ENCODE measurements around the gene USP25. TPM values are rescaled to one million over a fixed set of nuclear protein-coding genes. Genes with fewer than 3 reads are reported as not detected.

USP25 gene
- polyA plus RNA-seq, 1 experiment = 35.3 TPM

DNA sequence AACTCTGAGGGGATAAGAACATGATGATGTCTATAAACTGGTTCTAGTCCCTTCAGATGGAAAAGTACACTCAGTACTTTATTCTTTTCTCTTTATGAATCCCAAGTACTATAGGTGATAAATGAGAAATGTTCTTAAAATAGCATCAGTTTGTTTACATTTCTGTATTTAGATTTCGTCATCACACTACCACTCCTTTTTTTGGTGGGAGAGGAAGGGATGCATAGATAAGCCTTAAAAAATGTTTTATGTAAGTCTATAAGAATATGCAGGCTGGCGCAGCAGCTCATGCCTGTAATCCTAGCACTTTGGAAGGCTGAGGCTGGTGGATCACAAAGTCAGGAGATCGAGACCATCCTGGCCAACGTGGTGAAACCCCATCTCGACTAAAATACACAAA is 144.8 kb downstream of the USP25 start:
- no peak overlapping the region for H3K27ac ChIP-seq (ENCODE audit: low read depth, low read length)
- no peak for TF ChIP-seq CTCF (IDR thresholded peaks at IDR 0.05; ENCODE audit: low read depth, low read length)
- no peak overlapping the region for H3K4me3 ChIP-seq (ENCODE audit: low read depth, low read length)
- POLR2A ChIA-PET = no interaction called here
- no peaks in the 10 kb centered on the region for H3K9me3 ChIP-seq (ENCODE audit: control insufficient read depth, insufficient read depth, low read length)
- no peak for DNase-seq (ENCODE audit: low read depth, low spot score)
- H3K27me3 ChIP-seq (ENCODE audit: control insufficient read depth, insufficient read depth, low read length) = no peaks in the 10 kb centered on the region
- CTCF ChIA-PET = no interaction called here

- ChIA-PET CTCF (no interaction called here), POLR2A (no interaction called here)
- no peak for DNase-seq (ENCODE audit: low read depth, low spot score)
- Histone ChIP-seq H3K9me3 (ENCODE audit: control insufficient read depth, insufficient read depth, low read length) (no peaks in the 10 kb centered on the region), H3K4me3 (ENCODE audit: low read depth, low read length) (no peak overlapping the region), H3K27me3 (ENCODE audit: control insufficient read depth, insufficient read depth, low read length) (no peaks in the 10 kb centered on the region), H3K27ac (ENCODE audit: low read depth, low read length) (no peak overlapping the region)
- no peak for TF ChIP-seq CTCF (IDR thresholded peaks at IDR 0.05; ENCODE audit: low read depth, low read length)
Measured at GRCh38 chr21:15875286-15875685, 145.5 kb downstream of the USP25 start.

DNA sequence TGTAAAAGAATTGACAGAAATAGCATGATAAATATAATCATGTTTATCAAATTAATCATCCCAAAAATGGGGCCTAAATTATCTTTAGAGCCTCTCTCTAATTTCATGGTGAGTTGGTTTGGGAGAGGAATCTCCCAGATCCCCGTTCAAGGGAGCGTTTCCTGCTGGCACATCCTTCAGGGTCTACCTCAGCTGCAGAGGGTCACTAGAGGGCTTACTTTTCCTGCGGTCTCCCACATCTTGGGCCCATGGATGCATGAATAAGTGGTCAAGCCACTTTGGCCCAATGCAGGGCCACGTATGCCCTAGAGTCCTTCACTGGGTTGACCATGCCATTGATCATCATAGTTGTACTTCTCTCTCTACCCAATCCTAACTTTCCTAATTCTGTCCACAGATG is 164.1 kb downstream of the USP25 start:
- no peak overlapping the region for H3K27ac ChIP-seq (ENCODE audit: low read depth, low read length)
- POLR2A ChIA-PET = no interaction called here
- no peak for TF ChIP-seq CTCF (IDR thresholded peaks at IDR 0.05; ENCODE audit: low read depth, low read length)
- no peak overlapping the region for H3K4me3 ChIP-seq (ENCODE audit: low read depth, low read length)
- no peaks in the 10 kb centered on the region for H3K9me3 ChIP-seq (ENCODE audit: control insufficient read depth, insufficient read depth, low read length)
- no peaks in the 10 kb centered on the region for H3K27me3 ChIP-seq (ENCODE audit: control insufficient read depth, insufficient read depth, low read length)
- DNase-seq (ENCODE audit: low read depth, low spot score) = no peak
- CTCF ChIA-PET = no interaction called here

DNA sequence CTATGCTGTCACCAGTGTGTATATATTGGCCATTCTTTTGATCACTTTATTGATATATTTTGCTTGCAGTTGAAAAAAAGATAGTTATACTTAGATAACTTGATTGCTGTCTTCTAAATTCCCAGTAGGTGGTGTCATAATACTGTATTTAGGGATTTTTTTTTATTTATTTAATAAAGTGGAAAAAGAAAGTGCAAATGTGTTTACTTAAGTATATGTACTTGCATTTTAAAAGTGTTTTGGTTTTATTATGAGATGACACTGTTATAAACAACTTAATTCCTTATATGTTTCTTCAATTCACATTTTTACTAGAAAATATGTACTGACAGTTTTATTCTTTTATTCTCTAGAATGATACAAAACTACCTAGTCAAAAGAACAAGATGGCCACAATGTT is 164.8 kb downstream of the USP25 start:
- ChIA-PET CTCF (no interaction called here), POLR2A (no interaction called here)
- Histone ChIP-seq H3K9me3 (ENCODE audit: control insufficient read depth, insufficient read depth, low read length) (no peaks in the 10 kb centered on the region), H3K27ac (ENCODE audit: low read depth, low read length) (no peak overlapping the region), H3K4me3 (ENCODE audit: low read depth, low read length) (no peak overlapping the region), H3K27me3 (ENCODE audit: control insufficient read depth, insufficient read depth, low read length) (no peaks in the 10 kb centered on the region)
- peak; percentile 45 for TF ChIP-seq CTCF (IDR thresholded peaks at IDR 0.05; ENCODE audit: low read depth, low read length)
- DNase-seq (ENCODE audit: low read depth, low spot score) = no peak

- H3K9me3 ChIP-seq (ENCODE audit: control insufficient read depth, insufficient read depth, low read length) = no peaks in the 10 kb centered on the region
- no peak overlapping the region for H3K4me3 ChIP-seq (ENCODE audit: low read depth, low read length)
- CTCF ChIA-PET = interaction anchor here (0.9 kb wide), 1 partner anchor 436 kb away, joined by 4 read pairs; no protein-coding TSS in a partner anchor
- no peak for DNase-seq (ENCODE audit: low read depth, low spot score)
- POLR2A ChIA-PET = no interaction called here
- H3K27me3 ChIP-seq (ENCODE audit: control insufficient read depth, insufficient read depth, low read length) = no peaks in the 10 kb centered on the region
- H3K27ac ChIP-seq (ENCODE audit: low read depth, low read length) = no peak overlapping the region
- no peak for TF ChIP-seq CTCF (IDR thresholded peaks at IDR 0.05; ENCODE audit: low read depth, low read length)
Measured at GRCh38 chr21:15895142-15896106, 165.6 kb downstream of the USP25 start.

Data from AG04450 (cell line).